HG03439 (cell line): ENCODE data around the gene PNPLA2.

Source experiments
- ATAC-seq: cut with Tn5 transposase; IDR thresholded peaks from one replicate; pipeline ENCODE4 v1.9.1; 2021; ENCODE audit warnings: mild to moderate bottlenecking, moderate library complexity; ENCODE audit not compliant: unreplicated experiment

Gene PNPLA2

GRCh38 chr11:818396-819128 lies at the start of gene PNPLA2:
Gene PNPLA2, plus strand, starts transcription at chr11:818914. Its CDS starts 805 bp downstream, at chr11:819719.
- no peak for ATAC-seq

GRCh38 chr11:769887-770641 lies 48.6 kb upstream of the PNPLA2 start:
- ATAC-seq = no peak

- ATAC-seq = no peak
Observed at GRCh38 chr11:770642-771616, 47.8 kb upstream of the PNPLA2 start.

- no peak for ATAC-seq
Observed at GRCh38 chr11:771617-772204, 47.0 kb upstream of the PNPLA2 start.

- no peak for ATAC-seq
Observed at GRCh38 chr11:772429-773390, 46.0 kb upstream of the PNPLA2 start.

GRCh38 chr11:773425-773824 lies 45.3 kb upstream of the PNPLA2 start:
- ATAC-seq = no peak

- no peak for ATAC-seq
Observed at GRCh38 chr11:773830-774229, 44.9 kb upstream of the PNPLA2 start.

- no peak for ATAC-seq
Observed at GRCh38 chr11:774873-775592, 43.7 kb upstream of the PNPLA2 start.

- no peak for ATAC-seq
Observed at GRCh38 chr11:776263-776560, 42.5 kb upstream of the PNPLA2 start.

GRCh38 chr11:776561-777287 lies 42.0 kb upstream of the PNPLA2 start:
- ATAC-seq = peak; percentile 37

GRCh38 chr11:777288-778255 lies 41.1 kb upstream of the PNPLA2 start, which contains the start of gene GATD1:
Gene GATD1, minus strand, starts transcription at chr11:777487. Its CDS starts 25 bp downstream, at chr11:777462.
- peak; percentile 62 for ATAC-seq

- no peak for ATAC-seq
Observed at GRCh38 chr11:778976-779954, 39.4 kb upstream of the PNPLA2 start.

- ATAC-seq = no peak
Observed at GRCh38 chr11:779955-780532, 38.7 kb upstream of the PNPLA2 start.

GRCh38 chr11:782264-783174 lies 36.2 kb upstream of the PNPLA2 start:
- no peak for ATAC-seq

- no peak for ATAC-seq
Observed at GRCh38 chr11:783581-784015, 35.1 kb upstream of the PNPLA2 start.
